ENCODE measurements around the gene SARNP.

SARNP gene

GRCh38 chr12:55723516-55724225, 93.9 kb downstream of the SARNP start:
- DNase-seq: no peak

- no peak for DNase-seq
These were observed 94.6 kb downstream of the SARNP start for GRCh38 chr12:55722948-55723347.

- no peak for DNase-seq
These were observed 95.8 kb downstream of the SARNP start for GRCh38 chr12:55721601-55722213.

- no peak for DNase-seq
These were observed 96.6 kb downstream of the SARNP start for GRCh38 chr12:55720894-55721444.

GRCh38 chr12:55720071-55720564, 97.4 kb downstream of the SARNP start, which contains the start of gene RDH5:
Gene RDH5 (plus strand): TSS chr12:55720393. CDS start chr12:55721185, 792 bp downstream.
- no peak for DNase-seq

- DNase-seq: no peak
These were observed 98.2 kb downstream of the SARNP start for GRCh38 chr12:55719371-55719770.

- DNase-seq: no peak
These were observed 98.8 kb downstream of the SARNP start for GRCh38 chr12:55718624-55719275.

GRCh38 chr12:55718015-55718414, 99.5 kb downstream of the SARNP start:
- DNase-seq: no peak

- no peak for DNase-seq
These were observed 100.2 kb downstream of the SARNP start for GRCh38 chr12:55717011-55718007.

GRCh38 chr12:55716582-55716957, 101.0 kb downstream of the SARNP start:
- DNase-seq: no peak

- peak; percentile 92 for DNase-seq
These were observed 101.5 kb downstream of the SARNP start, which contains the start of gene BLOC1S1 for GRCh38 chr12:55715833-55716581. Gene BLOC1S1 (plus strand): TSS chr12:55716046. CDS start chr12:55716052, 6 bp downstream.

GRCh38 chr12:55715169-55715764, 102.3 kb downstream of the SARNP start:
- no peak for DNase-seq

- DNase-seq: no peak
These were observed 103.8 kb downstream of the SARNP start for GRCh38 chr12:55713721-55714120.

GRCh38 chr12:55712700-55713415, 104.7 kb downstream of the SARNP start:
- DNase-seq: no peak

- DNase-seq: no peak
These were observed 105.6 kb downstream of the SARNP start for GRCh38 chr12:55711786-55712553.

- no peak for DNase-seq
These were observed 108.8 kb downstream of the SARNP start for GRCh38 chr12:55708695-55709233.

GRCh38 chr12:55707841-55708694, 109.5 kb downstream of the SARNP start, which contains the start of gene ITGA7:
Gene ITGA7 (minus strand): TSS chr12:55707904. CDS start chr12:55707682, 222 bp downstream.
- DNase-seq: peak; percentile 63

Data from stimulated activated naive CD4-positive, alpha-beta T cell treated with Interleukin-2 at 50 U/mL for 16 hours (primary cell).